H1 (cell line): ENCODE measurements around the gene CALHM2. TPM values are rescaled to one million over a fixed set of nuclear protein-coding genes. Genes with fewer than 3 reads are reported as not detected.

ENCODE experiments used
- CREB1 ChIP-seq: IDR thresholded peaks from 2 replicates; pipeline ENCODE4 v1.6.1; 2012; ENCODE audit warnings: inconsistent platforms
- RBBP5 ChIP-seq: IDR thresholded peaks from 2 replicates; pipeline ENCODE4 v1.7.1; 2012; ENCODE audit warnings: low read depth, mild to moderate bottlenecking, inconsistent platforms, low read length, moderate library complexity, borderline replicate concordance
- polyA plus RNA-seq, 7 experiments: library from polyadenylated mRNA; depleted of rRNA in 3 of 7; stranded (reverse) in 5 of 7; unstranded in 2 of 7; fragments of >200 nt in 5 of 7; fragments of 200-250 nt in 2 of 7; gene quantifications; 1 replicate in 5 of 7; 2 replicates in 1 of 7; 4 replicates in 1 of 7; pipeline versions ENCODE4 v1.2.1 to v1.2.3, GENCODE V29; 2011 to 2013; ENCODE audit warnings: missing spikeins in 2 of 7, mixed read lengths in 2 of 7
- total RNA-seq: library from RNA; stranded (reverse); fragmentation: NEBNext Ultra II Directional; extraction: Animal tissue kit (Norgen Biotek cat#: 25700); gene quantifications from 2 replicates; pipeline ENCODE4 v1.2.1, GENCODE V29; 2021
- TF ChIP-seq, protein P1 (sequence below): fragments of 300-600 bp; sonication (generic); IDR thresholded peaks from 2 replicates; pipeline ENCODE4 v1.7.1; 2012; ENCODE audit warnings: low read length, moderate library complexity, mild to moderate bottlenecking, inconsistent platforms; ENCODE audit not compliant: insufficient replicate concordance

CALHM2 gene
- total and polyA plus RNA-seq, 2 of the 8 experiments (the other 6 are each of a cell fraction or from before 2014, with no cell fraction given) = 1.2 to 2.4 TPM

DNA sequence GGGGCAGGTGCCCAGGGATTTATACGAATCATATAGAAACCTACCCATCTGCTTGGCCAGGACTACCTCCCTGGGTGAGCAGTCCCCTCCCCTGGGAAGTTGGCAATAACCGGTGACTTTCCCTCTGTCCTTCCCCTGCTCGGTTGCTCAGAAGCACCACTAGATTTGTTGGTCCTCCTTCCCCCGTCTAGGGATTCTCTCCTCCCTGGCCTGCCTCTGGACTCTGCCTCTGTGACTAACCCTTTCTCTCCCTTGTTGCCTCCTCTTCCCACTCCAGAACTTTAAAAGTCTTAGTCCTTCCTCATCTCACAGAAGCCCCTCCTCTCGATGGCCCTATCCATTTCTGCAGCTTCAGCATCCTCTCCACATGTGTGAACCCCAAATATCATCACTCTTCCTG, 17.0 kb upstream of the CALHM2 start (continued):
- TF ChIP-seq, protein P1, sequence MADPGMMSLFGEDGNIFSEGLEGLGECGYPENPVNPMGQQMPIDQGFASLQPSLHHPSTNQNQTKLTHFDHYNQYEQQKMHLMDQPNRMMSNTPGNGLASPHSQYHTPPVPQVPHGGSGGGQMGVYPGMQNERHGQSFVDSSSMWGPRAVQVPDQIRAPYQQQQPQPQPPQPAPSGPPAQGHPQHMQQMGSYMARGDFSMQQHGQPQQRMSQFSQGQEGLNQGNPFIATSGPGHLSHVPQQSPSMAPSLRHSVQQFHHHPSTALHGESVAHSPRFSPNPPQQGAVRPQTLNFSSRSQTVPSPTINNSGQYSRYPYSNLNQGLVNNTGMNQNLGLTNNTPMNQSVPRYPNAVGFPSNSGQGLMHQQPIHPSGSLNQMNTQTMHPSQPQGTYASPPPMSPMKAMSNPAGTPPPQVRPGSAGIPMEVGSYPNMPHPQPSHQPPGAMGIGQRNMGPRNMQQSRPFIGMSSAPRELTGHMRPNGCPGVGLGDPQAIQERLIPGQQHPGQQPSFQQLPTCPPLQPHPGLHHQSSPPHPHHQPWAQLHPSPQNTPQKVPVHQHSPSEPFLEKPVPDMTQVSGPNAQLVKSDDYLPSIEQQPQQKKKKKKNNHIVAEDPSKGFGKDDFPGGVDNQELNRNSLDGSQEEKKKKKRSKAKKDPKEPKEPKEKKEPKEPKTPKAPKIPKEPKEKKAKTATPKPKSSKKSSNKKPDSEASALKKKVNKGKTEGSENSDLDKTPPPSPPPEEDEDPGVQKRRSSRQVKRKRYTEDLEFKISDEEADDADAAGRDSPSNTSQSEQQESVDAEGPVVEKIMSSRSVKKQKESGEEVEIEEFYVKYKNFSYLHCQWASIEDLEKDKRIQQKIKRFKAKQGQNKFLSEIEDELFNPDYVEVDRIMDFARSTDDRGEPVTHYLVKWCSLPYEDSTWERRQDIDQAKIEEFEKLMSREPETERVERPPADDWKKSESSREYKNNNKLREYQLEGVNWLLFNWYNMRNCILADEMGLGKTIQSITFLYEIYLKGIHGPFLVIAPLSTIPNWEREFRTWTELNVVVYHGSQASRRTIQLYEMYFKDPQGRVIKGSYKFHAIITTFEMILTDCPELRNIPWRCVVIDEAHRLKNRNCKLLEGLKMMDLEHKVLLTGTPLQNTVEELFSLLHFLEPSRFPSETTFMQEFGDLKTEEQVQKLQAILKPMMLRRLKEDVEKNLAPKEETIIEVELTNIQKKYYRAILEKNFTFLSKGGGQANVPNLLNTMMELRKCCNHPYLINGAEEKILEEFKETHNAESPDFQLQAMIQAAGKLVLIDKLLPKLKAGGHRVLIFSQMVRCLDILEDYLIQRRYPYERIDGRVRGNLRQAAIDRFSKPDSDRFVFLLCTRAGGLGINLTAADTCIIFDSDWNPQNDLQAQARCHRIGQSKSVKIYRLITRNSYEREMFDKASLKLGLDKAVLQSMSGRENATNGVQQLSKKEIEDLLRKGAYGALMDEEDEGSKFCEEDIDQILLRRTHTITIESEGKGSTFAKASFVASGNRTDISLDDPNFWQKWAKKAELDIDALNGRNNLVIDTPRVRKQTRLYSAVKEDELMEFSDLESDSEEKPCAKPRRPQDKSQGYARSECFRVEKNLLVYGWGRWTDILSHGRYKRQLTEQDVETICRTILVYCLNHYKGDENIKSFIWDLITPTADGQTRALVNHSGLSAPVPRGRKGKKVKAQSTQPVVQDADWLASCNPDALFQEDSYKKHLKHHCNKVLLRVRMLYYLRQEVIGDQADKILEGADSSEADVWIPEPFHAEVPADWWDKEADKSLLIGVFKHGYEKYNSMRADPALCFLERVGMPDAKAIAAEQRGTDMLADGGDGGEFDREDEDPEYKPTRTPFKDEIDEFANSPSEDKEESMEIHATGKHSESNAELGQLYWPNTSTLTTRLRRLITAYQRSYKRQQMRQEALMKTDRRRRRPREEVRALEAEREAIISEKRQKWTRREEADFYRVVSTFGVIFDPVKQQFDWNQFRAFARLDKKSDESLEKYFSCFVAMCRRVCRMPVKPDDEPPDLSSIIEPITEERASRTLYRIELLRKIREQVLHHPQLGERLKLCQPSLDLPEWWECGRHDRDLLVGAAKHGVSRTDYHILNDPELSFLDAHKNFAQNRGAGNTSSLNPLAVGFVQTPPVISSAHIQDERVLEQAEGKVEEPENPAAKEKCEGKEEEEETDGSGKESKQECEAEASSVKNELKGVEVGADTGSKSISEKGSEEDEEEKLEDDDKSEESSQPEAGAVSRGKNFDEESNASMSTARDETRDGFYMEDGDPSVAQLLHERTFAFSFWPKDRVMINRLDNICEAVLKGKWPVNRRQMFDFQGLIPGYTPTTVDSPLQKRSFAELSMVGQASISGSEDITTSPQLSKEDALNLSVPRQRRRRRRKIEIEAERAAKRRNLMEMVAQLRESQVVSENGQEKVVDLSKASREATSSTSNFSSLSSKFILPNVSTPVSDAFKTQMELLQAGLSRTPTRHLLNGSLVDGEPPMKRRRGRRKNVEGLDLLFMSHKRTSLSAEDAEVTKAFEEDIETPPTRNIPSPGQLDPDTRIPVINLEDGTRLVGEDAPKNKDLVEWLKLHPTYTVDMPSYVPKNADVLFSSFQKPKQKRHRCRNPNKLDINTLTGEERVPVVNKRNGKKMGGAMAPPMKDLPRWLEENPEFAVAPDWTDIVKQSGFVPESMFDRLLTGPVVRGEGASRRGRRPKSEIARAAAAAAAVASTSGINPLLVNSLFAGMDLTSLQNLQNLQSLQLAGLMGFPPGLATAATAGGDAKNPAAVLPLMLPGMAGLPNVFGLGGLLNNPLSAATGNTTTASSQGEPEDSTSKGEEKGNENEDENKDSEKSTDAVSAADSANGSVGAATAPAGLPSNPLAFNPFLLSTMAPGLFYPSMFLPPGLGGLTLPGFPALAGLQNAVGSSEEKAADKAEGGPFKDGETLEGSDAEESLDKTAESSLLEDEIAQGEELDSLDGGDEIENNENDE = no peak
- no peak for TF ChIP-seq RBBP5
- no peak for TF ChIP-seq CREB1
